Measurements from ENCODE around the gene RBM28.

Gene RBM28

GRCh38 chr7:128255271-128255670 is 88.4 kb downstream of the RBM28 start:
- no peak for DNase-seq

GRCh38 chr7:128254470-128254869 is 89.2 kb downstream of the RBM28 start:
- DNase-seq: no peak

- no peak for DNase-seq
Measured at GRCh38 chr7:128253701-128254100, 90.0 kb downstream of the RBM28 start.

GRCh38 chr7:128251337-128251736 is 92.4 kb downstream of the RBM28 start:
- no peak for DNase-seq
